Upper lobe of left lung (tissue), 6 donors: ENCODE measurements around the gene AKAP12. TPM values are rescaled to one million over a fixed set of nuclear protein-coding genes. Genes with fewer than 3 reads are reported as not detected.
A peak's percentile ranks its signal among the peaks of the same experiment; 100 is the strongest.

Experiments used
- ATAC-seq, 2 donors: fragments of 200-7000 bp; cut with Tn5 transposase; one replicate each; pipeline ENCODE4 v1.9.1; 2022; ENCODE audit warnings: mild to moderate bottlenecking in 2 of 2, moderate library complexity in 2 of 2; ENCODE audit not compliant: low FRiP score in 2 of 2
- DNase-seq, 2 donors: peaks; one replicate each; pipeline ENCODE4 v3.0.0-alpha.2; 2019 to 2020
- H3K27ac ChIP-seq, 4 donors: fragments of 200-600 bp; sonication (generic); one replicate each; pipeline ENCODE4 v1.5.1; 2016 to 2019
- H3K27me3 ChIP-seq, 4 donors: fragments of 200-600 bp; sonication (generic); one replicate each; pipeline ENCODE4 v1.5.1; 2017 to 2019
- H3K36me3 ChIP-seq, 4 donors: fragments of 200-600 bp; sonication (generic); one replicate each; pipeline ENCODE4 v1.5.1; 2016 to 2019
- H3K4me1 ChIP-seq, 4 donors: fragments of 200-600 bp; sonication (generic); one replicate each; pipeline ENCODE4 v1.5.1; 2018 to 2019
- H3K4me3 ChIP-seq, 4 donors: fragments of 200-600 bp; sonication (generic); one replicate each; pipeline ENCODE4 v1.5.1; 2017 to 2019; ENCODE audit warnings: mild to moderate bottlenecking in 2 of 4, moderate library complexity in 1 of 4
- H3K9me3 ChIP-seq, 4 donors: fragments of 200-600 bp; sonication (generic); one replicate each; pipeline ENCODE4 v1.5.1; 2018 to 2019
- CTCF ChIP-seq, 6 experiments: fragments of 450-650 bp in 4 of 6; fragments of 200-600 bp in 2 of 6; sonication (generic) in 2 of 6; IDR thresholded peaks; one replicate each; pipeline ENCODE4 v1.5.1; 2016 to 2019; ENCODE audit warnings: antibody characterized with exemption in 6 of 6
- EP300 ChIP-seq, 4 donors: sonication (generic); formaldehyde crosslinking; IDR thresholded peaks; one replicate each; pipeline ENCODE4 v1.5.1; 2017; ENCODE audit warnings: antibody characterized with exemption in 4 of 4, control low read depth in 2 of 4
- POLR2A ChIP-seq, 4 donors: fragments of 450-650 bp; IDR thresholded peaks; one replicate each; pipeline ENCODE4 v1.5.1; 2016 to 2017; ENCODE audit warnings: antibody characterized with exemption in 4 of 4, mild to moderate bottlenecking in 2 of 4
- POLR2AphosphoS5 ChIP-seq, 2 donors: sonication (generic); formaldehyde crosslinking; IDR thresholded peaks; one replicate each; pipeline ENCODE4 v1.5.1; 2017; ENCODE audit warnings: antibody characterized with exemption in 2 of 2
- WGBS, 2 donors: methylation state at CpG; one replicate each; pipeline ENCODE4 v1.1.5; 2017 to 2018; 5-methylcytosine and 5-hydroxymethylcytosine counted together
- total RNA-seq, 6 donors: library from RNA; depleted of rRNA in 4 of 6; stranded (reverse); fragments of >200 nt in 4 of 6; gene quantifications; one replicate each; pipeline versions ENCODE4 v1.1.0 to v1.2.1, GENCODE V29; 2016 to 2021
- donor health status: DM: no; HTN: no; CAD: no; lungs with moderate emphysema.
- donor health status: DM: no; HTN: yes; CAD: no; lungs with severe emphysema.

The AKAP12 gene
- total RNA-seq, 6 donors from 2014 or later, result 17.7 to 67.7 (median 37.7) TPM

GRCh38 chr6:151299011-151299410 is 59.2 kb downstream of the AKAP12 start:
- no peak for DNase-seq
- Histone ChIP-seq H3K36me3 (peaks cover 0 to 3% (median 0%) of the 10 kb centered on the region in 4 donors), H3K27ac (peak overlapping the region in 1 of 4 donors; percentile 45), H3K4me1 (peaks cover 0 to 12% (median 2%) of the 10 kb centered on the region in 4 donors), H3K27me3 (no peaks in the 10 kb centered on the region), H3K4me3 (no peak overlapping the region), H3K9me3 (no peaks in the 10 kb centered on the region)
- no peak for TF ChIP-seq POLR2A (IDR thresholded peaks at IDR 0.05)
- no peak for TF ChIP-seq CTCF (IDR thresholded peaks at IDR 0.05)
- no peak for TF ChIP-seq EP300 (IDR thresholded peaks at IDR 0.05)
- TF ChIP-seq POLR2AphosphoS5 (IDR thresholded peaks at IDR 0.05), result no peak
- no peak for ATAC-seq
- 71 to 79% methylated on average over 4 of the region's 4 CpGs for WGBS, 2 donors

- no peak for TF ChIP-seq CTCF (IDR thresholded peaks at IDR 0.05)
- no peak for TF ChIP-seq POLR2AphosphoS5 (IDR thresholded peaks at IDR 0.05)
- no peak for TF ChIP-seq POLR2A (IDR thresholded peaks at IDR 0.05)
- TF ChIP-seq EP300 (IDR thresholded peaks at IDR 0.05), result no peak
- Histone ChIP-seq H3K4me3 (no peak overlapping the region), H3K4me1 (peaks cover 0 to 12% (median 2%) of the 10 kb centered on the region in 4 donors), H3K36me3 (peaks cover 0 to 3% (median 0%) of the 10 kb centered on the region in 4 donors), H3K27me3 (no peaks in the 10 kb centered on the region), H3K27ac (no peak overlapping the region), H3K9me3 (no peaks in the 10 kb centered on the region)
- 69 to 82% methylated on average over 8 of the region's 8 CpGs for WGBS, 2 donors
- DNase-seq, result no peak
- peak in 1 of 2 donors; percentile 33 for ATAC-seq
Measured at GRCh38 chr6:151300267-151300991, 60.7 kb downstream of the AKAP12 start.

- H3K36me3 ChIP-seq, result peaks cover 0 to 3% (median 0%) of the 10 kb centered on the region in 4 donors
- no peak overlapping the region for H3K27ac ChIP-seq
- DNase-seq (no peak), ATAC-seq (no peak)
- H3K4me1 ChIP-seq, result peaks cover 0 to 12% (median 2%) of the 10 kb centered on the region in 4 donors
- H3K9me3 ChIP-seq, result no peaks in the 10 kb centered on the region
- no peak for TF ChIP-seq CTCF (IDR thresholded peaks at IDR 0.05)
- no peak for TF ChIP-seq POLR2A (IDR thresholded peaks at IDR 0.05)
- TF ChIP-seq EP300 (IDR thresholded peaks at IDR 0.05), result no peak
- TF ChIP-seq POLR2AphosphoS5 (IDR thresholded peaks at IDR 0.05), result no peak
- no peaks in the 10 kb centered on the region for H3K27me3 ChIP-seq
- 81 to 92% methylated on average over 8 of the region's 8 CpGs for WGBS, 2 donors
- no peak overlapping the region for H3K4me3 ChIP-seq
Measured at GRCh38 chr6:151301547-151301946, 61.8 kb downstream of the AKAP12 start.

GRCh38 chr6:151303231-151303630 is 63.5 kb downstream of the AKAP12 start:
- Histone ChIP-seq H3K36me3 (peaks cover 0 to 3% (median 0%) of the 10 kb centered on the region in 4 donors), H3K27ac (no peak overlapping the region), H3K4me3 (no peak overlapping the region), H3K9me3 (no peaks in the 10 kb centered on the region), H3K27me3 (no peaks in the 10 kb centered on the region), H3K4me1 (peaks cover 0 to 12% (median 2%) of the 10 kb centered on the region in 4 donors)
- no peak for TF ChIP-seq EP300 (IDR thresholded peaks at IDR 0.05)
- TF ChIP-seq POLR2AphosphoS5 (IDR thresholded peaks at IDR 0.05), result no peak
- TF ChIP-seq CTCF (IDR thresholded peaks at IDR 0.05), result no peak
- no peak for TF ChIP-seq POLR2A (IDR thresholded peaks at IDR 0.05)
- 92 to 99% methylated on average over 3 of the region's 3 CpGs for WGBS, 2 donors
- DNase-seq (no peak), ATAC-seq (no peak)
